Tibial nerve (tissue), 4 donors: Measurements from ENCODE around the gene OR2A42. TPM values are rescaled to one million over a fixed set of nuclear protein-coding genes. Genes with fewer than 3 reads are reported as not detected.
A peak's percentile ranks its signal among the peaks of the same experiment; 100 is the strongest.
"Not testable (repeated sequence)": the region's sequence is repeated elsewhere in the genome, so short reads cannot be mapped to it uniquely, and the experiment has no call there.

ENCODE experiments used
- DNase-seq, 2 donors: peaks; one replicate each; pipeline ENCODE4 v3.0.0-alpha.2; 2019; ENCODE audit warnings: low spot score in 2 of 2
- H3K27ac ChIP-seq, 4 donors: fragments of 200-600 bp; sonication (generic) in 3 of 4; one replicate each; pipeline ENCODE4 v1.5.1; 2017 to 2019; ENCODE audit warnings: mild to moderate bottlenecking in 1 of 4
- H3K27me3 ChIP-seq, 2 donors: fragments of 200-600 bp; sonication (generic) in 1 of 2; one replicate each; pipeline versions ENCODE4 v1.5.1 to v1.6.0; 2017 to 2019
- H3K36me3 ChIP-seq, 3 donors: fragments of 200-600 bp; sonication (generic); one replicate each; pipeline ENCODE4 v1.5.1; 2018 to 2019
- H3K4me1 ChIP-seq, 4 donors: fragments of 200-600 bp; sonication (generic) in 3 of 4; one replicate each; pipeline ENCODE4 v1.5.1; 2017 to 2019
- H3K4me3 ChIP-seq, 4 donors: fragments of 200-600 bp; sonication (generic) in 3 of 4; one replicate each; pipeline ENCODE4 v1.5.1; 2017 to 2019; ENCODE audit warnings: mild to moderate bottlenecking in 1 of 4, moderate library complexity in 1 of 4
- H3K9me3 ChIP-seq, 4 donors: fragments of 200-600 bp; sonication (generic) in 3 of 4; one replicate each; pipeline ENCODE4 v1.5.1; 2017 to 2019
- WGBS, 2 donors: methylation state at CpG; one replicate each; pipeline ENCODE4 v1.1.5; 2018; 5-methylcytosine and 5-hydroxymethylcytosine counted together
- total RNA-seq, 4 donors: library from RNA; depleted of rRNA; stranded (reverse); fragments of >200 nt; gene quantifications; one replicate each; pipeline ENCODE4 v1.1.0, GENCODE V29; 2016
- TF ChIP-seq, protein P1 (sequence below), 5 experiments: fragments of 200-600 bp in 3 of 5; fragments of 450-650 bp in 2 of 5; sonication (generic) in 3 of 5; IDR thresholded peaks; one replicate each; pipeline ENCODE4 v1.5.1; 2016 to 2019; ENCODE audit warnings: antibody characterized with exemption in 5 of 5, mild to moderate bottlenecking in 3 of 5, moderate library complexity in 2 of 5

Gene OR2A42
- total RNA-seq, 4 donors from 2014 or later: not detected

DNA sequence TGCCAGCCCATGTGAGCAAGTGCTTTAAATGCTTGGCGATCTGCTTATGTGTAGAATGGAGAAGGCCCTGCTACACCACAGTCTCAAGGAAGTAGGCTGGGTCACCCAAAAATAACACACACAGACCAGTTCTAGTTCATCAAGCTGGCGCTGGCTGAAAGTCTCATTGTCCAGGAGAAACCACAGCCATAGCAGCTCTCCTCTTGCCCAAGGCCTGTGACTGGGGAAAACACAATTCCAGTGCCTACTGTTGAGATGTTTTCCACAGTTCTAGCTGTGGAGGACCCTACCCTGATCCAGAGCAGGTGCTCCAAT is 60.3 kb downstream of the OR2A42 start:
- H3K4me1 ChIP-seq, H3K36me3 ChIP-seq, H3K27ac ChIP-seq, H3K27me3 ChIP-seq, DNase-seq, H3K4me3 ChIP-seq, H3K9me3 ChIP-seq: not testable (repeated sequence)
- no CpG with 5 or more reads among the region's 2 CpGs for WGBS, 2 donors

DNA sequence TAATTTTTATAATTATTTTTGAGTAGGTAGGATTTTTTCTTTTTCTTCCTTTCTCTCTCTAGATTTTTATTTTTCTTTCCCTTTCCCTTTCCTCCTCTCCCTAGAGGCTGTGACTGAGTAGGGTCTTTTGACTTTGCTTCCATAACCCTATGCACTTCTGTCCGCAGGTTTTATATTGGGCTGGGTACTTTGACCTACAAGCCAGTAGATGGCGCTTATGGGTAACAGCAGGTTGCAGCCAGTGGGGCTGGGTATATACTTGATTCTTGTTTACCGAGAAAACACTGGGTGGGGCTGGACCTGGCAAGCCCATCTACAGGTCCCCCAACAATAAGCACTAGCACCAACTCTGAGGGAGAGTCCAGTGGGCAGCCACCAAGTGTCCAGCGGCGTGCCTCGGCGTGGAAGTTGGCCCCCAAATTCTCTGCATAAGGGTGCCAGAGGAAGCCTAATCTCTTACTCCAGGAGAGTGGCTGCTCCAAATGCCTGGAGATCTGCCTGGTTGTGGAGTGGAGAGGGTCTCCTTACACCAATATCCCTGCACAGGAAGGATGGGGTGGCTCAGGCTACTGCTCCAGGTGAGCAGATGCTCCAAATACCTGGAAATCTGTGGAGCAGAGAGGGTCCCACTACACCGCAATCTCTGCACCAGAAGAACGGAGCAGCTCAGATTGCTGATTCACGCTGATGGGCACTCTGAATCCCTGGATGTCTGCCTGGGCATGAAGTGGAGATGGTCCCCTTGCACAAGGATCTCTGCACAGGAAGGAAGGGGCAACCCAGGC is 60.8 kb downstream of the OR2A42 start:
- TF ChIP-seq, protein P1, sequence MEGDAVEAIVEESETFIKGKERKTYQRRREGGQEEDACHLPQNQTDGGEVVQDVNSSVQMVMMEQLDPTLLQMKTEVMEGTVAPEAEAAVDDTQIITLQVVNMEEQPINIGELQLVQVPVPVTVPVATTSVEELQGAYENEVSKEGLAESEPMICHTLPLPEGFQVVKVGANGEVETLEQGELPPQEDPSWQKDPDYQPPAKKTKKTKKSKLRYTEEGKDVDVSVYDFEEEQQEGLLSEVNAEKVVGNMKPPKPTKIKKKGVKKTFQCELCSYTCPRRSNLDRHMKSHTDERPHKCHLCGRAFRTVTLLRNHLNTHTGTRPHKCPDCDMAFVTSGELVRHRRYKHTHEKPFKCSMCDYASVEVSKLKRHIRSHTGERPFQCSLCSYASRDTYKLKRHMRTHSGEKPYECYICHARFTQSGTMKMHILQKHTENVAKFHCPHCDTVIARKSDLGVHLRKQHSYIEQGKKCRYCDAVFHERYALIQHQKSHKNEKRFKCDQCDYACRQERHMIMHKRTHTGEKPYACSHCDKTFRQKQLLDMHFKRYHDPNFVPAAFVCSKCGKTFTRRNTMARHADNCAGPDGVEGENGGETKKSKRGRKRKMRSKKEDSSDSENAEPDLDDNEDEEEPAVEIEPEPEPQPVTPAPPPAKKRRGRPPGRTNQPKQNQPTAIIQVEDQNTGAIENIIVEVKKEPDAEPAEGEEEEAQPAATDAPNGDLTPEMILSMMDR (IDR thresholded peaks at IDR 0.05): peak in 4 of 5 experiments; percentile 17 to 53 (median 44)
- WGBS, 2 donors: 0% methylated on average over 3 of the region's 10 CpGs
- not testable (repeated sequence) for H3K36me3 ChIP-seq

More for the DNA sequence above, 60.8 kb downstream of the OR2A42 start:
- H3K4me3 ChIP-seq, H3K9me3 ChIP-seq, H3K27me3 ChIP-seq, DNase-seq, H3K4me1 ChIP-seq, H3K27ac ChIP-seq: not testable (repeated sequence)

Other genes with a start within 250 kb of the OR2A42 start
- not detected for gene OR6B1, start 239.3 kb downstream of the OR2A42 start, total RNA-seq
- gene OR2A5, start 190.7 kb downstream of the OR2A42 start, total RNA-seq: not detected
- not detected for gene OR2A25, start 169.8 kb downstream of the OR2A42 start, total RNA-seq
- not detected for gene OR2A12, start 153.3 kb downstream of the OR2A42 start, total RNA-seq
- gene OR2A2, start 130.0 kb downstream of the OR2A42 start, total RNA-seq: not detected
- gene OR2A14, start 116.4 kb downstream of the OR2A42 start, total RNA-seq: not detected
- 1 to 10 TPM in 2 of 4 donors, not detected in 2; 2.5 to 3.1 TPM for gene CTAGE4, start 56.1 kb downstream of the OR2A42 start, total RNA-seq
- gene ARHGEF35, start 43.8 kb downstream of the OR2A42 start, total RNA-seq: 1 to 10 TPM in 3 of 4 donors, under 1 TPM in 1; 0.59 to 4.4 (median 1.9) TPM
- gene OR2A7, start 25.2 kb upstream of the OR2A42 start, total RNA-seq: 1 to 10 TPM; 1.1 to 3.8 (median 2.2) TPM
- gene CTAGE8, start 29.7 kb upstream of the OR2A42 start, total RNA-seq: 1 to 10 TPM in 2 of 4 donors, under 1 TPM in 1, not detected in 1; 0.60 to 1.8 (median 1.5) TPM
- under 1 TPM in 2 of 4 donors, not detected in 2; 0.60 to 0.84 TPM for gene OR2A1, start 72.8 kb upstream of the OR2A42 start, total RNA-seq
- gene ARHGEF5, start 115.8 kb upstream of the OR2A42 start, total RNA-seq: 10 to 100 TPM in 2 of 4 donors, 1 to 10 TPM in 2; 5.9 to 13.2 (median 10.4) TPM
- gene NOBOX, start 164.1 kb upstream of the OR2A42 start, total RNA-seq: not detected